GM18519 (cell line): Measurements from ENCODE around the gene PER2.
"Not testable (repeated sequence)": the region's sequence is repeated elsewhere in the genome, so short reads cannot be mapped to it uniquely, and the experiment has no call there.

Experiments
- ATAC-seq: cut with Tn5 transposase; IDR thresholded peaks from one replicate; pipeline ENCODE4 v1.9.1; 2021; ENCODE audit warnings: mild to moderate bottlenecking, moderate library complexity; ENCODE audit not compliant: unreplicated experiment, low FRiP score

The PER2 gene

DNA sequence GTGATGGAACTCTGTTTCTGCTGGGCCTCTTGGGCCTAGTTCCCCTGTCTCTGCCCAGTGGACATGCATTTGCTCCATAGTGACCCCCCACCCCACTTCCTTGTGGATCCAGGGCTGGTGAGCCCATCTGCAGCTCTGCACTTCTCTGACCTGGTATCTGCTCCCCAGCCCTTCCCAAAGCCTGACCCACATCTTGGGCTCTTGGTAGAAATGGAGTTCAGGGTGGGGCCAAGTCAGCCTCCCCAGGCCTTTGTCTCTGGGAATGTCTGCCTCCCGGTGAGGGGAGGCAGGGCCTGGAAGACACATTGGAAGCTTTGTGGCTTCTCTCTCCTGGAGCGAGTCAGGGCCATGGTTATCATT is 25.6 kb upstream of the PER2 start:
- no peak for ATAC-seq

- ATAC-seq: no peak
Measured at GRCh38 chr2:238313289-238313990, 25.0 kb upstream of the PER2 start.

DNA sequence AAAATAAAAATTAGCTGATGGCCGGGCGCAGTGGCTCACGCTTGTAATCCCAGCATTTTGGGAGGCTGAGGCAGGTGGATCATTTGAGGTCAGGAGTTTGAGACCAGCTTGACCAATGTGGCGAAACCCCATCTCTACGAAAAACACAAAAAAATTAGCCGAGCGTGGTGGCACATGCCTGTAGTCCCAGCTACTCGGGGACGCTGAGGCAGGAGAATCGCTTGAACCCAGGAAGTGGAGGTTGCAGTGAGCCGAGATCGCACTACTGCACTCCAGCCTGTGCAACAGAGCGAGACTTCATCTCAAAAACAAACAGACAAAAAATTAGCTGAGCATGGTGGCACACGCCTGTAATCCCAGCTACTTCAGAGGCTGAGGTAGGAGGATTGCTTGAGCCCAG is 22.3 kb upstream of the PER2 start:
- ATAC-seq: not testable (repeated sequence)

GRCh38 chr2:238308177-238308576 is 19.8 kb upstream of the PER2 start:
- no peak for ATAC-seq

GRCh38 chr2:238306672-238306998 is 18.2 kb upstream of the PER2 start:
- no peak for ATAC-seq

- ATAC-seq: no peak
Measured at GRCh38 chr2:238305965-238306671, 17.7 kb upstream of the PER2 start.

DNA sequence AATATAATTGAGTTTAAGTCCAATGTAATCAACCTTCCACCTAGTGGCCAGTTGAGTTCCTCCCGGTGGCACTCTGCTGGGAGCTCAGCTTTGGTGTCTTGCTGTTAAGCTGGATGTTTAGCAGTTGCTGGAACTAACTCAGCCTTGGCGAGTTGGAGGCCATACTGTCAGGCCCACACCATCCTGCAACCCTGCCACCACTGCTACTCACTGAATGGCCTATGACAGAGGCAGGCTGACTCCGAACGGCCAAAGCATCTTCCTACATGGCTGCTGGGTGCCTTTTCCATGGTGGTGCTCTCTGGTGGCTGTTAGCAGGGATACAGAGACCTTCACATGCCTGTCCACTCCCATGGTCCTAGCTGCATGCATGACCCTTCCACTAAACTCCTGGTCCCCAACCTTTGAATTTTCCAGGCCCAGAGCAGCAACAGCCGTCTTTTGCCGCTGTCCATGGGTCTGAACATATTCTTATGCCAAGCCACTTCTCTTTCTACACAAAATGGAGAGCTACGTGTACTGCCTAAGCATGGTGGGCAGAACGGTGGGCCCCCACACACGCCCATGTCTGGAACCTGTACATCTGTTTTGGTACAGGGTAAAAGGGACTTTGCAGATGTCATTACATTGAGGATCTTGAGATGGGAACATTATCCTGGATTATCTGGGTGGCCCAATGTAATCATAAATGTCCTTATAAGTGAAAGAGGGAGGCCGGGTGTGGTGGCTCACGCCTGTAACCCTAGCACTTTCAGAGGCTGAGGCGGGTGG is 16.9 kb upstream of the PER2 start:
- no peak for ATAC-seq

DNA sequence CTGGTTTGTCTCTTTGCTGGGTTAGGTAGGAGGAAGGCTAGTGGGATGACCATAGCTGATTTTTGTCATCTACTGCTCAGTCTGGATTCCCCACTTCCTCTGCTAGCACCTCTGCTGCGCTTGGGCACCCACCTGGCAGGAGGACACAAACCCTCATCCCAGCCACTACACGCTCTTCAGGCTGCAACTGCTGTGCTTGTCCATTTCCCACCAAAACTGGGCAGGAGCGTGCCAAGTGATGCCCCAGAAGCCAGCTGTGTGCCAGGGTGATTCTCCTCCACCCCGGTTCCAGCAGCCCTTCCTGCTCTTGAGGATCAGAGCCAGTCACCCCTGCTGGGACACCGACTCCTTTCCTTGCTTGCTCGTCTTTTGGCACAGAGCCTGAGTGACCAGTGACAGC is 15.7 kb upstream of the PER2 start:
- ATAC-seq: no peak

DNA sequence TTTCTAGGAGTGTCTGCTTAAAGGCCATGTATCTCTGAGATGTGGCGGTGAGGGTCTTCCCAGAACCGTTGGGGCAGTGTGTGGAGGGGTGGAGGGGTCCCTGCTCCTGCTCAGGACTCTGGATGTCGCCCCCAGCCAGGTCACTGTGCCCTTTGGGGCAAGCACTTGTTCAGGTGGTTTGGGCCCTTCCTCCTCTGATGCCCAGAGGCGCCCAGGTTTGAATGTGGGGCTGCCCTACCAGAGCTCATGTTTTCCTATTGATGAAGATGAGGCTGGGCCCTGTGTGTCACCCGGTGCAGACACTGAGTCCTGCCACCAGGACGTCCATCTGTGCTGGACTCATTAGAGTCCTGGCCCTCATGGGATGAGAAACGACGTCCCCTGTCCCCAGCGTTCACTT is 14.3 kb upstream of the PER2 start:
- no peak for ATAC-seq

GRCh38 chr2:238302087-238302486 is 13.7 kb upstream of the PER2 start:
- ATAC-seq: no peak

GRCh38 chr2:238299803-238300202 is 11.4 kb upstream of the PER2 start:
- no peak for ATAC-seq

GRCh38 chr2:238296638-238297457 is 8.4 kb upstream of the PER2 start:
- no peak for ATAC-seq

DNA sequence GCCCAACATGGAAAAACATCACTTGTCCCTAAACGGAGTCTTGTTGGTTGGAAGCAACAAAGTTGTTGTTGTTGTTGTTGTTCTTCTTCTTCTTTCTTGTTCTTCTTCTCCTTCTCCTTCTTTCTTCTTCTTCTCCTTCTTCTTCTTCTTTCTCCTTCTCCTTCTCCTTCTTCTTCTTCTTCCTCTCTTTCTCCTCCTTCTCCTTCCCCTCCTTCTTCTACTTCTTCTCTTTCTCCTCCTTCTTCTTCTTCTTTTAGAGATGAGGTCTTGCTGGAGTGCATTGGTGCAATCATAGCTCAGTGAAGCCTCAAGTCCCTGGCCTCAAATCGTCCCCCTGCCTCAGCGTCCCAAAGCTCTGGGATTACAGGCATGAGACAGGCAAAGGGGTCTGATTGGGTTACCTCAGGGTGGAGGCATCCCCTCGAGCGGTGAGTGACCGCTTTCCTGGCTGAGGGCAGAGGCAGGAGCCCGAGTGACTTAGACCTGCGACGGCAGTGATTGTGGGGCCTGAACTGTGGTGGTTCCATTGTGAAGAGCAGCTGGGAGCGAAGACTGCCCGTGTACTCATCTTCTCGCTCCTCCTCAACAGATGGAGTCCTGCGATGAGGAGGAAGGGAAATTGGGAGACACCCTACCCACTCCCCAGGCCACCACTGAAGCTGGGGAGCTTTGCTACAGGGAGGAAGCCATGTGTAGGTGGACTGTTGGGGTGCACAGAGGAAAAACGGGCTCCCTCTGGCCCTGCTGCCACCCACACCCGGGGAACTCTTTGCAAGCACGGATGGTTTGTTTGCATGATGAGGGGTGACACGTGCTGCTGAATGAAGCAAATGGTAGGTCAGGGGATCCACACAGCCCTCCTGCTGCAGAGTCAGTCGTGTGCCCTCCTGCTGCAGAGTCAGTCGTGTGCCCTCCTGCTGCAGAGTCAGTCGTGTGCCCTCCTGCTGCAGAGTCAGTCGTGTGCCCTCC is 7.0 kb upstream of the PER2 start:
- ATAC-seq: no peak

- no peak for ATAC-seq
Measured at GRCh38 chr2:238294393-238295143, 6.2 kb upstream of the PER2 start.

DNA sequence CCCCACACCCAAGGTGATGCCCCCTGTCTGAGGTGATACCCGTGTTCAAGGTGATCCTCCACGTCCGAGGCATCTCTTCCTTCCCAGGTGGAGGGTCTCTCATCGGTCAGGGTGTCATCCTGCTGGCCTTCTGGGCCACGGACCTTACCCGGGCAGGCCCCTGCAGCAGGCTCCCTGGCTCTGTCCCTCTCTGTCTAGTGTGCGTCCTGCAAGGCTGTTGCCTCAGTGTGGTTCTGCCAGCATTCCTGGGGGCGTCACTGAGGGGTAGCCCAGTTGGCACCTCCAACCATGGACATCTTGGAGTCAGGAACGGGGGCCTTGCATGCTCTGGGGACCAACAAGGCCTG is 5.6 kb upstream of the PER2 start:
- ATAC-seq: no peak

GRCh38 chr2:238291550-238292281 is 3.3 kb upstream of the PER2 start:
- no peak for ATAC-seq

GRCh38 chr2:238290715-238291549 is 2.5 kb upstream of the PER2 start:
- no peak for ATAC-seq

- no peak for ATAC-seq
Measured at GRCh38 chr2:238290091-238290509, 1.7 kb upstream of the PER2 start.
